SK-N-SH (cell line): ENCODE data around the gene HECTD2. TPM values are rescaled to one million over a fixed set of nuclear protein-coding genes. Genes with fewer than 3 reads are reported as not detected.
A peak's percentile ranks its signal among the peaks of the same experiment; 100 is the strongest.
"Not testable (repeated sequence)": the region's sequence is repeated elsewhere in the genome, so short reads cannot be mapped to it uniquely, and the experiment has no call there.

ENCODE experiments used
- CTCF ChIA-PET: fragments of 300-600, 350-600 bp; formaldehyde crosslinking; extraction: SDS; loops from one replicate; lab custom pipeline; 2021; lab: Yijun Ruan, JAX
- POLR2A ChIA-PET: fragments of 350-600 bp; sonication (Branson Sonifier 250); formaldehyde crosslinking; extraction: SDS; loops from one replicate; lab custom pipeline; 2020; ENCODE audit warnings: antibody characterized with exemption, inconsistent platforms; lab: Yijun Ruan, JAX
- DNase-seq: peaks from one replicate; pipeline ENCODE4 v3.0.0; 2012
- H2AFZ ChIP-seq: fragments of 200-600 bp; sonication (generic); 2 replicates; pipeline ENCODE4 v1.8.1; 2016; ENCODE audit warnings: antibody characterized with exemption, mild to moderate bottlenecking, low read depth
- H3F3A ChIP-seq: fragments of 200-600 bp; sonication (generic); replicated peaks from 2 replicates; pipeline ENCODE3; 2016; ENCODE audit warnings: antibody characterized with exemption, mild to moderate bottlenecking; ENCODE audit not compliant: insufficient read depth
- H3K27ac ChIP-seq, 2 experiments: fragments of 200-500 bp in 1 of 2; fragments of 200-600 bp in 1 of 2; sonication (Bioruptor generic) in 1 of 2; sonication (generic), shearing (Covaris generic) in 1 of 2; 2 replicates each; pipeline versions ENCODE4 v1.5.1 to v1.6.1; 2014 to 2016; ENCODE audit warnings: low read depth in 2 of 2, inconsistent platforms in 1 of 2, low read length in 1 of 2, mild to moderate bottlenecking in 1 of 2, mixed read lengths in 1 of 2
- H3K27me3 ChIP-seq: fragments of 200-600 bp; sonication (generic), shearing (Covaris generic); 2 replicates; pipeline ENCODE4 v1.6.1; 2016; ENCODE audit warnings: mixed run types; ENCODE audit not compliant: insufficient read depth
- H3K36me3 ChIP-seq, 2 experiments: fragments of 200-500 bp in 1 of 2; fragments of 200-600 bp in 1 of 2; sonication (Bioruptor generic) in 1 of 2; sonication (generic) in 1 of 2; replicated peaks in 1 of 2; 2 replicates each; pipeline versions ENCODE3 to v1.5.1; 2014 to 2016; ENCODE audit warnings: low read length in 1 of 2, mild to moderate bottlenecking in 1 of 2; ENCODE audit not compliant: insufficient read depth in 2 of 2, control insufficient read depth in 1 of 2
- H3K4me1 ChIP-seq, 2 experiments: fragments of 200-500 bp in 1 of 2; fragments of 200-600 bp in 1 of 2; sonication (Bioruptor generic) in 1 of 2; sonication (generic), shearing (Covaris generic) in 1 of 2; 2 replicates each; pipeline versions ENCODE4 v1.5.1 to v1.6.1; 2014 to 2016; ENCODE audit warnings: low read depth in 1 of 2, low read length in 1 of 2, mixed run types in 1 of 2; ENCODE audit not compliant: insufficient read depth in 2 of 2, control insufficient read depth in 1 of 2
- H3K4me2 ChIP-seq: fragments of 200-600 bp; sonication (generic), shearing (Covaris generic); 2 replicates; pipeline ENCODE4 v1.6.1; 2017; ENCODE audit warnings: mixed run types
- H3K4me3 ChIP-seq, 2 experiments: fragments of 200-500 bp in 1 of 2; fragments of 200-600 bp in 1 of 2; sonication (Bioruptor generic) in 1 of 2; sonication (generic), shearing (Covaris generic) in 1 of 2; 2 replicates each; pipeline versions ENCODE4 v1.5.1 to v1.8.1; 2014 to 2016; ENCODE audit warnings: low read depth in 2 of 2, inconsistent platforms in 1 of 2, low read length in 1 of 2, mild to moderate bottlenecking in 1 of 2, mixed read lengths in 1 of 2, moderate library complexity in 1 of 2
- H3K79me2 ChIP-seq: fragments of 200-600 bp; sonication (generic); 2 replicates; pipeline ENCODE4 v1.8.1; 2017; ENCODE audit warnings: mild to moderate bottlenecking; ENCODE audit not compliant: insufficient read depth
- H3K9ac ChIP-seq: fragments of 200-600 bp; sonication (generic); 2 replicates; pipeline ENCODE4 v1.6.1; 2017; ENCODE audit warnings: mixed run types
- H3K9me2 ChIP-seq: fragments of 200-600 bp; sonication (generic); 2 replicates; pipeline ENCODE4 v1.6.1; 2017; ENCODE audit warnings: mixed run types
- H3K9me3 ChIP-seq: fragments of 200-600 bp; sonication (generic); 2 replicates; pipeline ENCODE4 v1.6.1; 2017; ENCODE audit warnings: mixed run types, mild to moderate bottlenecking, moderate library complexity
- H4K20me1 ChIP-seq: fragments of 200-600 bp; sonication (generic); 2 replicates; pipeline ENCODE4 v1.6.1; 2017; ENCODE audit warnings: mild to moderate bottlenecking, mixed run types; ENCODE audit not compliant: insufficient read depth
- FOXM1 ChIP-seq: IDR thresholded peaks from 2 replicates; pipeline ENCODE4 v1.4.0; 2012; ENCODE audit warnings: low read depth, mild to moderate bottlenecking
- GABPA ChIP-seq: IDR thresholded peaks from 2 replicates; pipeline ENCODE4 v1.4.0; 2012; ENCODE audit warnings: low read depth, mild to moderate bottlenecking
- JUND ChIP-seq: IDR thresholded peaks from 2 replicates; pipeline ENCODE4 v1.4.0; 2012
- RAD21 ChIP-seq: IDR thresholded peaks from 2 replicates; pipeline ENCODE4 v1.6.1; 2012; ENCODE audit warnings: mild to moderate bottlenecking, low read length
- RXRA ChIP-seq: IDR thresholded peaks from 2 replicates; pipeline ENCODE4 v1.4.0; 2012; ENCODE audit warnings: low read depth, mild to moderate bottlenecking, borderline replicate concordance
- SIN3A ChIP-seq: IDR thresholded peaks from 2 replicates; pipeline ENCODE4 v1.6.1; 2012; ENCODE audit warnings: low read depth, mild to moderate bottlenecking, low read length, moderate library complexity, borderline replicate concordance
- SMC3 ChIP-seq: IDR thresholded peaks from 2 replicates; pipeline ENCODE4 v1.6.1; 2012; ENCODE audit warnings: low read depth, low read length, improper control_type of control experiment
- TAF1 ChIP-seq: IDR thresholded peaks from 2 replicates; pipeline ENCODE4 v1.6.1; 2012; ENCODE audit warnings: low read depth, mild to moderate bottlenecking, low read length, moderate library complexity, borderline replicate concordance
- WGBS: methylation state at CpG from one replicate; pipeline ENCODE4 v1.1.6; 2017; ENCODE audit warnings: low lambda C conversion rate; 5-methylcytosine and 5-hydroxymethylcytosine counted together
- polyA plus RNA-seq, 3 experiments: library from polyadenylated mRNA; depleted of rRNA; stranded (reverse); fragments of >200 nt; gene quantifications; 2 replicates each; pipeline ENCODE4 v1.2.3, GENCODE V29; 2012
- TF ChIP-seq, protein P1 (sequence below): IDR thresholded peaks from 2 replicates; pipeline ENCODE4; 2012
- TF ChIP-seq, protein P2 (sequence below): fragments of 200-600 bp; sonication (generic); IDR thresholded peaks from 2 replicates; pipeline ENCODE4 v1.6.1; 2017; ENCODE audit warnings: antibody characterized with exemption, mild to moderate bottlenecking, moderate library complexity
- TF ChIP-seq, protein P3 (sequence below): IDR thresholded peaks from 2 replicates; pipeline ENCODE4 v1.4.0; 2012; ENCODE audit warnings: low read depth, borderline replicate concordance
- TF ChIP-seq, protein P4 (sequence below): IDR thresholded peaks from 2 replicates; pipeline ENCODE4 v1.6.1; 2012; ENCODE audit warnings: mild to moderate bottlenecking, low read depth, low read length, moderate library complexity
- TF ChIP-seq, protein P5 (sequence below): fragments of 150-350 bp; IDR thresholded peaks from 2 replicates; pipeline ENCODE4 v1.6.1; 2016; ENCODE audit warnings: mild to moderate bottlenecking, low read depth, low read length

The HECTD2 gene
- polyA plus RNA-seq, 1 of the 3 experiments (the other 2 are of a cell fraction), result 4.1 TPM

DNA sequence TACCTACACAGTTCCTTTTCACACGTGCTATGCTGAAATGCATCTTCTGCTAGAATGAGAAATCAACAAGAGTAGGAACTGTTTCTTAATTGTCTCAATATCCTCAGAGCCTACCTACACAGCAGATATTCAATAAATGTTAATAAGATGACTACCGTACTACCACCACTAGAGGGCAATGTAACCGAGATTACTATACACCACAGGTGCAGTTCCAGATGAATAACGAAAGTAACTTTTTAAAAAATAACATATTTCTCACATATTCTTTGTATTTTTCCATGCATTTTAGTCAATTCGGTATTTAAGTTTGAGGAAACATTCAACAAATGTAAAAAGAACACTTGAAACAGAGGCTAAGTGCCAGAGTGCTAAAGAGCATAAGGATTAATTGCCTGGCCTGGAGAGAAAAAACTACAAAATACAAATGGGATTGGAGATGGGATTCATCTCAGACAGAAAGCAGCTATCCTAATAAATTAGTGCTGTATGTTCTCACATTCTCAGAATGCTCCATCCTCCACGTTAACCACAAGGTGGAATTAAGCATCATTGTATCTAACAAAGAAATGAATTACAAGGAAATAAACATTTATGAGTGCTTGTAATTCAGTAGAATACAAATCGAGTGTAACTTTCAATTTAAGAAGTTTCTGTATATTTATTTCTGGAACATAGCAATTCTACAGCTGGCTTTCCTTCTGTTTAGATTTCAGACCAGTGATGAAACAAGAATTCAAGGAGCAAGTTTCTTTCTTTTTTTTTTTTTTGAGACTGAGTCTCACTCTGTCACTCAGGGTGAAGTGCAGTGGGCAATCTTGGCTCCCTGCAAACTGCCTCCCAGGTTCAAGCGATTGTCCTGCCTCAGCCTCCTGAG lies 20.3 kb upstream of the HECTD2 start:
- Histone ChIP-seq H3K79me2 (no peaks in the 10 kb centered on the region), H3K4me1 (no peaks in the 10 kb centered on the region; a peak in 1 of 4 replicates), H3K9ac (no peak overlapping the region), H3K4me3 (no peak overlapping the region), H4K20me1 (no peaks in the 10 kb centered on the region), H3K36me3 (no peaks in the 10 kb centered on the region), H3K9me2 (no peaks in the 10 kb centered on the region), H3K27ac (no peak overlapping the region), H3K4me2 (peak overlapping the region; percentile 22; the same call in 1 of the 2 replicates), H3K9me3 (no peaks in the 10 kb centered on the region), H3K27me3 (no peaks in the 10 kb centered on the region), H3F3A (no peaks in the 10 kb centered on the region), H2AFZ (peak overlapping the region; percentile 14)
- POLR2A ChIA-PET, result no interaction called here
- no peak for TF ChIP-seq GABPA
- TF ChIP-seq RAD21, result peak; percentile 64
- TF ChIP-seq, protein P1, sequence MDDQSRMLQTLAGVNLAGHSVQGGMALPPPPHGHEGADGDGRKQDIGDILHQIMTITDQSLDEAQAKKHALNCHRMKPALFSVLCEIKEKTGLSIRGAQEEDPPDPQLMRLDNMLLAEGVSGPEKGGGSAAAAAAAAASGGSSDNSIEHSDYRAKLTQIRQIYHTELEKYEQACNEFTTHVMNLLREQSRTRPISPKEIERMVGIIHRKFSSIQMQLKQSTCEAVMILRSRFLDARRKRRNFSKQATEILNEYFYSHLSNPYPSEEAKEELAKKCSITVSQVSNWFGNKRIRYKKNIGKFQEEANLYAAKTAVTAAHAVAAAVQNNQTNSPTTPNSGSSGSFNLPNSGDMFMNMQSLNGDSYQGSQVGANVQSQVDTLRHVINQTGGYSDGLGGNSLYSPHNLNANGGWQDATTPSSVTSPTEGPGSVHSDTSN, result no peak
- TF ChIP-seq, protein P2, sequence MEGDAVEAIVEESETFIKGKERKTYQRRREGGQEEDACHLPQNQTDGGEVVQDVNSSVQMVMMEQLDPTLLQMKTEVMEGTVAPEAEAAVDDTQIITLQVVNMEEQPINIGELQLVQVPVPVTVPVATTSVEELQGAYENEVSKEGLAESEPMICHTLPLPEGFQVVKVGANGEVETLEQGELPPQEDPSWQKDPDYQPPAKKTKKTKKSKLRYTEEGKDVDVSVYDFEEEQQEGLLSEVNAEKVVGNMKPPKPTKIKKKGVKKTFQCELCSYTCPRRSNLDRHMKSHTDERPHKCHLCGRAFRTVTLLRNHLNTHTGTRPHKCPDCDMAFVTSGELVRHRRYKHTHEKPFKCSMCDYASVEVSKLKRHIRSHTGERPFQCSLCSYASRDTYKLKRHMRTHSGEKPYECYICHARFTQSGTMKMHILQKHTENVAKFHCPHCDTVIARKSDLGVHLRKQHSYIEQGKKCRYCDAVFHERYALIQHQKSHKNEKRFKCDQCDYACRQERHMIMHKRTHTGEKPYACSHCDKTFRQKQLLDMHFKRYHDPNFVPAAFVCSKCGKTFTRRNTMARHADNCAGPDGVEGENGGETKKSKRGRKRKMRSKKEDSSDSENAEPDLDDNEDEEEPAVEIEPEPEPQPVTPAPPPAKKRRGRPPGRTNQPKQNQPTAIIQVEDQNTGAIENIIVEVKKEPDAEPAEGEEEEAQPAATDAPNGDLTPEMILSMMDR, result peak; percentile 72
- TF ChIP-seq, protein P3, sequence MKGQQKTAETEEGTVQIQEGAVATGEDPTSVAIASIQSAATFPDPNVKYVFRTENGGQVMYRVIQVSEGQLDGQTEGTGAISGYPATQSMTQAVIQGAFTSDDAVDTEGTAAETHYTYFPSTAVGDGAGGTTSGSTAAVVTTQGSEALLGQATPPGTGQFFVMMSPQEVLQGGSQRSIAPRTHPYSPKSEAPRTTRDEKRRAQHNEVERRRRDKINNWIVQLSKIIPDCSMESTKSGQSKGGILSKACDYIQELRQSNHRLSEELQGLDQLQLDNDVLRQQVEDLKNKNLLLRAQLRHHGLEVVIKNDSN, result no peak
- TF ChIP-seq, protein P4, sequence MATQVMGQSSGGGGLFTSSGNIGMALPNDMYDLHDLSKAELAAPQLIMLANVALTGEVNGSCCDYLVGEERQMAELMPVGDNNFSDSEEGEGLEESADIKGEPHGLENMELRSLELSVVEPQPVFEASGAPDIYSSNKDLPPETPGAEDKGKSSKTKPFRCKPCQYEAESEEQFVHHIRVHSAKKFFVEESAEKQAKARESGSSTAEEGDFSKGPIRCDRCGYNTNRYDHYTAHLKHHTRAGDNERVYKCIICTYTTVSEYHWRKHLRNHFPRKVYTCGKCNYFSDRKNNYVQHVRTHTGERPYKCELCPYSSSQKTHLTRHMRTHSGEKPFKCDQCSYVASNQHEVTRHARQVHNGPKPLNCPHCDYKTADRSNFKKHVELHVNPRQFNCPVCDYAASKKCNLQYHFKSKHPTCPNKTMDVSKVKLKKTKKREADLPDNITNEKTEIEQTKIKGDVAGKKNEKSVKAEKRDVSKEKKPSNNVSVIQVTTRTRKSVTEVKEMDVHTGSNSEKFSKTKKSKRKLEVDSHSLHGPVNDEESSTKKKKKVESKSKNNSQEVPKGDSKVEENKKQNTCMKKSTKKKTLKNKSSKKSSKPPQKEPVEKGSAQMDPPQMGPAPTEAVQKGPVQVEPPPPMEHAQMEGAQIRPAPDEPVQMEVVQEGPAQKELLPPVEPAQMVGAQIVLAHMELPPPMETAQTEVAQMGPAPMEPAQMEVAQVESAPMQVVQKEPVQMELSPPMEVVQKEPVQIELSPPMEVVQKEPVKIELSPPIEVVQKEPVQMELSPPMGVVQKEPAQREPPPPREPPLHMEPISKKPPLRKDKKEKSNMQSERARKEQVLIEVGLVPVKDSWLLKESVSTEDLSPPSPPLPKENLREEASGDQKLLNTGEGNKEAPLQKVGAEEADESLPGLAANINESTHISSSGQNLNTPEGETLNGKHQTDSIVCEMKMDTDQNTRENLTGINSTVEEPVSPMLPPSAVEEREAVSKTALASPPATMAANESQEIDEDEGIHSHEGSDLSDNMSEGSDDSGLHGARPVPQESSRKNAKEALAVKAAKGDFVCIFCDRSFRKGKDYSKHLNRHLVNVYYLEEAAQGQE, result no peak
- TF ChIP-seq SIN3A, result no peak
- no peak for TF ChIP-seq RXRA
- no peak for TF ChIP-seq JUND
- no peak for TF ChIP-seq TAF1
- TF ChIP-seq FOXM1, result no peak
- TF ChIP-seq SMC3, result peak; percentile 31; the same call in 1 of the 2 replicates
- TF ChIP-seq, protein P5, sequence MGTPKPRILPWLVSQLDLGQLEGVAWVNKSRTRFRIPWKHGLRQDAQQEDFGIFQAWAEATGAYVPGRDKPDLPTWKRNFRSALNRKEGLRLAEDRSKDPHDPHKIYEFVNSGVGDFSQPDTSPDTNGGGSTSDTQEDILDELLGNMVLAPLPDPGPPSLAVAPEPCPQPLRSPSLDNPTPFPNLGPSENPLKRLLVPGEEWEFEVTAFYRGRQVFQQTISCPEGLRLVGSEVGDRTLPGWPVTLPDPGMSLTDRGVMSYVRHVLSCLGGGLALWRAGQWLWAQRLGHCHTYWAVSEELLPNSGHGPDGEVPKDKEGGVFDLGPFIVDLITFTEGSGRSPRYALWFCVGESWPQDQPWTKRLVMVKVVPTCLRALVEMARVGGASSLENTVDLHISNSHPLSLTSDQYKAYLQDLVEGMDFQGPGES, result no peak
- peak; percentile 31 for DNase-seq
- CTCF ChIA-PET, result interaction anchor here (0.6 to 3.7 kb wide), 14 partner anchors 9 to 519 kb away, joined by 3 to 20 read pairs (median 4); partner anchors contain the start of gene FGFBP3
- WGBS, result 24% methylated on average over 8 of the region's 8 CpGs

DNA sequence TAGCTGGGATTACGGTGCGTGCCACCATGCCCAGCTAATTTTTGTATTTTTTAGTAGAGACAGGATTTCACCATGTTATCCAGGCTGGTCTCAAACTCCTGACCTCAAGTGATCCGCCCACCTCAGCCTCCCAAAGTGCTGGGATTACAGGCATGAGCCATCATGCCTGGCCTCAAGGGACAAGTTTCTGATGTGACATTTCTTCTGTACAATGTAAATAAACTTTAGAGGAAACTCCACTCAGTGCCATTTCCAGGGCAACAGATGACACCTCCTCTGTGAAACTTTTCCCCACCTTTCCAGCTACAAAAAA lies 19.7 kb upstream of the HECTD2 start:
- H3F3A ChIP-seq, H3K9me2 ChIP-seq, H3K27ac ChIP-seq, H3K9ac ChIP-seq, H3K79me2 ChIP-seq, H3K4me2 ChIP-seq, POLR2A ChIA-PET, H3K9me3 ChIP-seq, H3K4me1 ChIP-seq, DNase-seq, H3K4me3 ChIP-seq, H3K27me3 ChIP-seq, H3K36me3 ChIP-seq, H4K20me1 ChIP-seq: not testable (repeated sequence)
- CTCF ChIA-PET, result interaction anchor here (0.6 to 3.7 kb wide), 15 partner anchors 10 to 518 kb away, joined by 3 to 20 read pairs (median 4); partner anchors contain the start of gene FGFBP3
- peak overlapping the region; percentile 14 for H2AFZ ChIP-seq
- WGBS, result 80% methylated on average over 3 of the region's 3 CpGs
